Astrocyte of the cerebellum (primary cell): Measurements from ENCODE around the gene SCN4B.
A peak's percentile ranks its signal among the peaks of the same experiment; 100 is the strongest.

Experiments
- DNase-seq: peaks from one replicate; pipeline ENCODE4 v3.0.0-alpha.2; 2011; ENCODE audit warnings: low read depth
- H3K4me3 ChIP-seq: 2 replicates; pipeline ENCODE4 v1.5.1; 2011; ENCODE audit warnings: mild to moderate bottlenecking, low read depth, low read length, moderate library complexity
- CTCF ChIP-seq: IDR thresholded peaks from 2 replicates; pipeline ENCODE4 v1.5.1; 2012; ENCODE audit warnings: low read length, low read depth, moderate library complexity, mild to moderate bottlenecking; ENCODE audit errors: missing control alignments
- in situ Hi-C: cut with HindIII; loops from 2 replicates; pipeline ENCODE4 v1.10.0; 2017; ENCODE audit warnings: low sequenced_read_pairs

The SCN4B gene

GRCh38 chr11:118171269-118172062 is 18.8 kb upstream of the SCN4B start:
- H3K4me3 ChIP-seq, result no peak overlapping the region
- DNase-seq, result peak; percentile 23
- peak; percentile 87 for TF ChIP-seq CTCF
- in situ Hi-C loops, result no loop called here

- TF ChIP-seq CTCF, result no peak
- DNase-seq, result no peak
- H3K4me3 ChIP-seq, result no peak overlapping the region
- in situ Hi-C loops, result no loop called here
Measured at GRCh38 chr11:118170882-118171268, 18.3 kb upstream of the SCN4B start.

GRCh38 chr11:118170231-118170630 is 17.6 kb upstream of the SCN4B start:
- in situ Hi-C loops, result no loop called here
- no peak for TF ChIP-seq CTCF
- DNase-seq, result no peak

GRCh38 chr11:118169300-118170140 is 16.9 kb upstream of the SCN4B start:
- in situ Hi-C loops, result no loop called here
- no peak for DNase-seq
- no peak overlapping the region for H3K4me3 ChIP-seq
- no peak for TF ChIP-seq CTCF

More at GRCh38 chr11:118170231-118170630, 17.6 kb upstream of the SCN4B start:
- no peak overlapping the region for H3K4me3 ChIP-seq

GRCh38 chr11:118168751-118169150 is 16.1 kb upstream of the SCN4B start:
- in situ Hi-C loops, result no loop called here
- TF ChIP-seq CTCF, result no peak
- no peak overlapping the region for H3K4me3 ChIP-seq
- no peak for DNase-seq

- TF ChIP-seq CTCF, result no peak
- no peak overlapping the region for H3K4me3 ChIP-seq
- no peak for DNase-seq
- in situ Hi-C loops, result no loop called here
Measured at GRCh38 chr11:118168316-118168715, 15.7 kb upstream of the SCN4B start.
